H1 (cell line): ENCODE results near the gene NLRP7. TPM values are rescaled to one million over a fixed set of nuclear protein-coding genes. Genes with fewer than 3 reads are reported as not detected.

Experiments
- CTCF ChIA-PET: fragments of 300-600 bp; sonication (Branson Sonifier 250); formaldehyde crosslinking; loops from one replicate; lab custom pipeline; 2021; ENCODE audit not compliant: partially characterized antibody; lab: Charles Lee
- POLR2A ChIA-PET: fragments of 300-600 bp; sonication (Branson Sonifier 250); formaldehyde crosslinking; loops from one replicate; lab custom pipeline; 2021; ENCODE audit warnings: inconsistent platforms; ENCODE audit not compliant: partially characterized antibody; lab: Charles Lee
- DNase-seq, 2 experiments: peaks; one replicate each; pipeline versions ENCODE4 v3.0.0 to v3.0.0-alpha.2; 2010 to 2022; ENCODE audit warnings: low spot score in 2 of 2, low read depth in 1 of 2, mixed read lengths in 1 of 2
- FAIRE-seq: peaks from 2 replicates; lab custom pipeline; 2011; peaks lifted over from hg19 to GRCh38; lab: Jason Lieb, UNC
- H2AFZ ChIP-seq: 2 replicates; pipeline ENCODE4 v1.8.1; 2012; ENCODE audit warnings: low read length, inconsistent platforms
- H2AK5ac ChIP-seq: 2 replicates; pipeline ENCODE4 v1.6.1; 2013; ENCODE audit warnings: low read depth, low read length
- H2BK120ac ChIP-seq: replicated peaks from 2 replicates; pipeline ENCODE3; 2013; ENCODE audit warnings: low read depth, low read length, inconsistent platforms
- H2BK12ac ChIP-seq: 2 replicates; pipeline ENCODE4 v1.6.1; 2013; ENCODE audit warnings: low read depth, low read length
- H2BK15ac ChIP-seq: 2 replicates; pipeline ENCODE4 v1.6.1; 2013; ENCODE audit warnings: low read length
- H2BK20ac ChIP-seq: 2 replicates; pipeline ENCODE4 v1.6.1; 2013; ENCODE audit warnings: low read length
- H2BK5ac ChIP-seq: 2 replicates; pipeline ENCODE4 v1.6.1; 2013; ENCODE audit warnings: low read depth, low read length
- H3K14ac ChIP-seq: 2 replicates; pipeline ENCODE4 v1.6.1; 2013; ENCODE audit warnings: inconsistent platforms; ENCODE audit not compliant: insufficient read length
- H3K18ac ChIP-seq: 2 replicates; pipeline ENCODE4 v1.6.1; 2013; ENCODE audit warnings: low read length; ENCODE audit errors: extremely low read depth
- H3K23ac ChIP-seq: 2 replicates; pipeline ENCODE4 v1.6.1; 2013; ENCODE audit warnings: inconsistent platforms; ENCODE audit not compliant: insufficient read length
- H3K23me2 ChIP-seq: 2 replicates; pipeline ENCODE4 v1.6.1; 2013; ENCODE audit warnings: low read depth, low read length
- H3K27ac ChIP-seq: 2 replicates; pipeline ENCODE4 v1.6.1; 2011; ENCODE audit warnings: low read depth, low read length, inconsistent platforms
- H3K27me3 ChIP-seq, 4 experiments: replicated peaks in 1 of 4; 1 replicate in 1 of 4; 2 replicates in 3 of 4; pipeline versions ENCODE4 v1.6.1 to v1.8.1; 2011 to 2013; ENCODE audit warnings: low read length in 3 of 4, mild to moderate bottlenecking in 3 of 4, inconsistent platforms in 2 of 4, mixed read lengths in 2 of 4, moderate library complexity in 1 of 4; ENCODE audit not compliant: control insufficient read depth in 3 of 4, insufficient read depth in 3 of 4; ENCODE audit errors: extremely low read depth in 1 of 4
- H3K36me3 ChIP-seq, 4 experiments: 2 replicates each; pipeline versions ENCODE4 v1.6.1 to v1.8.1; 2011 to 2013; ENCODE audit warnings: mild to moderate bottlenecking in 4 of 4, low read length in 3 of 4, moderate library complexity in 2 of 4, control low read depth in 1 of 4, inconsistent platforms in 1 of 4; ENCODE audit not compliant: insufficient read depth in 4 of 4, control insufficient read depth in 2 of 4
- H3K4ac ChIP-seq: replicated peaks from 2 replicates; pipeline ENCODE3; 2013; ENCODE audit warnings: low read length, low read depth, mixed read lengths, inconsistent platforms; ENCODE audit not compliant: insufficient read length
- H3K4me1 ChIP-seq, 4 experiments: replicated peaks in 1 of 4; 1 replicate in 1 of 4; 2 replicates in 3 of 4; pipeline versions ENCODE4 v1.6.1 to v1.8.1; 2011 to 2013; ENCODE audit warnings: low read length in 3 of 4, inconsistent platforms in 2 of 4, mixed read lengths in 1 of 4; ENCODE audit not compliant: insufficient read depth in 4 of 4, control insufficient read depth in 3 of 4
- H3K4me2 ChIP-seq, 2 experiments: 2 replicates each; pipeline versions ENCODE4 v1.6.1 to v1.8.1; 2011 to 2013; ENCODE audit warnings: low read depth in 2 of 2, low read length in 2 of 2, control low read depth in 1 of 2, inconsistent platforms in 1 of 2, mild to moderate bottlenecking in 1 of 2; ENCODE audit not compliant: insufficient read depth in 1 of 2
- H3K4me3 ChIP-seq, 4 experiments: fragments of 200-600, 300-600 bp in 1 of 4; sonication (generic), shearing (Covaris generic), sonication (Bioruptor Twin) in 1 of 4; 2 replicates each; pipeline versions ENCODE4 v1.5.1 to v1.8.1; 2011 to 2016; ENCODE audit warnings: low read length in 4 of 4, low read depth in 3 of 4, control low read depth in 2 of 4, inconsistent platforms in 2 of 4, mild to moderate bottlenecking in 2 of 4, mixed read lengths in 1 of 4, moderate library complexity in 1 of 4; ENCODE audit not compliant: insufficient read depth in 2 of 4; ENCODE audit errors: extremely low read depth in 1 of 4
- H3K56ac ChIP-seq: replicated peaks from 2 replicates; pipeline ENCODE3; 2013; ENCODE audit warnings: low read depth, mild to moderate bottlenecking, mixed read lengths, low read length, inconsistent platforms; ENCODE audit not compliant: insufficient read length
- H3K79me1 ChIP-seq: 2 replicates; pipeline ENCODE4 v1.6.1; 2013; ENCODE audit warnings: low read depth, low read length, control low read depth
- H3K79me2 ChIP-seq, 2 experiments: 2 replicates each; pipeline versions ENCODE4 v1.6.1 to v1.8.1; 2012 to 2013; ENCODE audit warnings: low read length in 2 of 2, mild to moderate bottlenecking in 2 of 2, inconsistent platforms in 1 of 2; ENCODE audit not compliant: insufficient read depth in 2 of 2, control insufficient read depth in 1 of 2
- H3K9ac ChIP-seq, 4 experiments: replicated peaks in 1 of 4; 1 replicate in 1 of 4; 2 replicates in 3 of 4; pipeline versions ENCODE4 v1.6.1 to v1.8.1; 2011 to 2013; ENCODE audit warnings: low read depth in 3 of 4, low read length in 3 of 4, control low read depth in 2 of 4, mild to moderate bottlenecking in 2 of 4, moderate library complexity in 2 of 4, inconsistent platforms in 1 of 4; ENCODE audit errors: extremely low read depth in 1 of 4
- H3K9me3 ChIP-seq, 2 experiments: 2 replicates each; pipeline versions ENCODE4 v1.6.1 to v1.8.1; 2012 to 2013; ENCODE audit warnings: mild to moderate bottlenecking in 2 of 2, moderate library complexity in 2 of 2, control low read depth in 1 of 2, inconsistent platforms in 1 of 2, low read depth in 1 of 2, low read length in 1 of 2, mixed read lengths in 1 of 2; ENCODE audit not compliant: insufficient read depth in 2 of 2
- H4K20me1 ChIP-seq, 2 experiments: replicated peaks in 1 of 2; 2 replicates each; pipeline versions ENCODE3 to v1.8.1; 2011 to 2013; ENCODE audit warnings: inconsistent platforms in 2 of 2, low read length in 2 of 2, mild to moderate bottlenecking in 1 of 2; ENCODE audit not compliant: insufficient read depth in 2 of 2, control insufficient read depth in 1 of 2
- H4K5ac ChIP-seq: 2 replicates; pipeline ENCODE4 v1.6.1; 2013; ENCODE audit warnings: low read length, low read depth, mixed read lengths, inconsistent platforms; ENCODE audit not compliant: insufficient read length
- H4K8ac ChIP-seq: 2 replicates; pipeline ENCODE4 v1.8.0; 2013; ENCODE audit warnings: mild to moderate bottlenecking, moderate library complexity, low read length, inconsistent platforms; ENCODE audit not compliant: insufficient read depth; ENCODE audit errors: extremely low read depth
- H4K91ac ChIP-seq: replicated peaks from 2 replicates; pipeline ENCODE3; 2013; ENCODE audit warnings: low read length, mixed read lengths, inconsistent platforms; ENCODE audit not compliant: insufficient read length
- BCL11A ChIP-seq, 2 experiments: IDR thresholded peaks; one replicate each; pipeline ENCODE4 v1.6.1; 2011; ENCODE audit warnings: low read depth in 2 of 2, low read length in 2 of 2, mild to moderate bottlenecking in 2 of 2
- BRCA1 ChIP-seq: IDR thresholded peaks from 2 replicates; pipeline ENCODE4 v1.6.1; 2012; ENCODE audit warnings: low read depth, low read length, improper control_type of control experiment
- CBX8 ChIP-seq: fragments of 300-800, 300-1000 bp; sonication (generic); IDR thresholded peaks from 2 replicates; pipeline ENCODE4 v1.7.1; 2016; ENCODE audit warnings: low read depth, low read length, borderline replicate concordance
- CHD1 ChIP-seq: IDR thresholded peaks from 2 replicates; pipeline ENCODE4 v1.6.1; 2012; ENCODE audit warnings: low read depth, low read length, improper control_type of control experiment
- EZH2 ChIP-seq: fragments of 200-600 bp; sonication (generic); IDR thresholded peaks from 2 replicates; pipeline ENCODE4 v1.7.1; 2012; ENCODE audit warnings: low read depth, mild to moderate bottlenecking, moderate library complexity, low read length, inconsistent platforms; ENCODE audit not compliant: severe bottlenecking
- JUN ChIP-seq: IDR thresholded peaks from 2 replicates; pipeline ENCODE4 v1.6.1; 2011; ENCODE audit warnings: low read depth, mild to moderate bottlenecking, improper control_type of control experiment, low read length
- MAX ChIP-seq: IDR thresholded peaks from 2 replicates; pipeline ENCODE4 v1.6.1; 2012; ENCODE audit warnings: inconsistent platforms
- POLR2A ChIP-seq, 2 experiments: IDR thresholded peaks; 1 replicate in 1 of 2; 2 replicates in 1 of 2; pipeline ENCODE4 v1.6.1; 2011; ENCODE audit warnings: low read depth in 2 of 2, low read length in 2 of 2, mild to moderate bottlenecking in 2 of 2; ENCODE audit errors: control extremely low read depth in 1 of 2
- RBBP5 ChIP-seq: IDR thresholded peaks from 2 replicates; pipeline ENCODE4 v1.7.1; 2012; ENCODE audit warnings: low read depth, mild to moderate bottlenecking, inconsistent platforms, low read length, moderate library complexity, borderline replicate concordance
- RNF2 ChIP-seq: fragments of 200-900, 300-1000 bp; sonication (generic); IDR thresholded peaks from 2 replicates; pipeline ENCODE4 v1.7.1; 2016; ENCODE audit warnings: borderline replicate concordance, low read depth, mild to moderate bottlenecking, antibody characterized with exemption, low read length; ENCODE audit not compliant: poor library complexity, severe bottlenecking; ENCODE audit errors: missing control alignments
- SP1 ChIP-seq: IDR thresholded peaks from 2 replicates; pipeline ENCODE4 v1.6.1; 2011; ENCODE audit warnings: low read depth, low read length
- SRF ChIP-seq: IDR thresholded peaks from 2 replicates; pipeline ENCODE4 v1.6.1; 2011; ENCODE audit warnings: mild to moderate bottlenecking, low read depth, low read length, moderate library complexity
- YY1 ChIP-seq: IDR thresholded peaks from 2 replicates; pipeline ENCODE4 v1.6.1; 2011; ENCODE audit warnings: low read depth, mild to moderate bottlenecking, low read length
- WGBS, 2 experiments: shearing (Covaris generic) in 1 of 2; methylation state at CpG; one replicate each; pipeline versions ENCODE4 v1.1.6 to v1.1.7; 2013 to 2015; ENCODE audit warnings: low lambda C conversion rate in 2 of 2, mixed read lengths in 2 of 2, inconsistent platforms in 1 of 2, low coverage in 1 of 2, missing lambda C conversion rate in 1 of 2; ENCODE audit not compliant: insufficient replicate concordance in 2 of 2, insufficient coverage in 1 of 2, insufficient read length in 1 of 2; ENCODE audit errors: extremely low coverage in 1 of 2, missing lambda C conversion rate in 1 of 2; 5-methylcytosine and 5-hydroxymethylcytosine counted together
- polyA plus RNA-seq, 7 experiments: library from polyadenylated mRNA; depleted of rRNA in 3 of 7; stranded (reverse) in 5 of 7; unstranded in 2 of 7; fragments of >200 nt in 5 of 7; fragments of 200-250 nt in 2 of 7; gene quantifications; 1 replicate in 5 of 7; 2 replicates in 1 of 7; 4 replicates in 1 of 7; pipeline versions ENCODE4 v1.2.1 to v1.2.3, GENCODE V29; 2011 to 2013; ENCODE audit warnings: missing spikeins in 2 of 7, mixed read lengths in 2 of 7
- total RNA-seq: library from RNA; stranded (reverse); fragmentation: NEBNext Ultra II Directional; extraction: Animal tissue kit (Norgen Biotek cat#: 25700); gene quantifications from 2 replicates; pipeline ENCODE4 v1.2.1, GENCODE V29; 2021

NLRP7 gene
- total and polyA plus RNA-seq, 2 of the 8 experiments (the other 6 are each of a cell fraction or from before 2014, with no cell fraction given), result 0.91 to 1.2 TPM

GRCh38 chr19:54883228-54883627, 64.1 kb downstream of the NLRP7 start:
- H3K79me1 ChIP-seq, result no peaks in the 10 kb centered on the region
- no peak overlapping the region for H3K23ac ChIP-seq
- no peak overlapping the region for H3K4ac ChIP-seq
- ChIA-PET CTCF (interaction anchor here (0.6 to 2.7 kb wide), 8 partner anchors 21 to 406 kb away, joined by 3 to 12 read pairs (median 3); no protein-coding TSS in a partner anchor), POLR2A (interaction anchor here (0.6 kb wide), 1 partner anchor 155 kb away, joined by 5 read pairs; no protein-coding TSS in a partner anchor)
- H2AFZ ChIP-seq, result peak overlapping the region; percentile 88; the same call in 1 of the 2 replicates
- H3K27ac ChIP-seq, result no peak overlapping the region
- H3K4me1 ChIP-seq, result no peaks in the 10 kb centered on the region; a peak in 1 of 7 replicates
- H3K79me2 ChIP-seq, result no peaks in the 10 kb centered on the region
- H3K9ac ChIP-seq, result peak overlapping the region in 2 of 4 experiments; percentile 10 to 31; a peak in 2 of 7 replicates
- no peaks in the 10 kb centered on the region for H3K23me2 ChIP-seq
- no peak overlapping the region for H3K14ac ChIP-seq
- H3K27me3 ChIP-seq, result peaks cover 0 to 3% (median 0%) of the 10 kb centered on the region in 4 experiments; a peak in 1 of 7 replicates
- WGBS, 2 experiments, result 91% methylated on average over 9 of the region's 9 CpGs; no CpG with 5 or more reads in 1 of the 2 experiments
- no peak overlapping the region for H3K4me2 ChIP-seq
- no peaks in the 10 kb centered on the region for H3K36me3 ChIP-seq
- FAIRE-seq (no peak), DNase-seq (no peak)
- peak overlapping the region; percentile 90 for H2BK15ac ChIP-seq
- peak overlapping the region; percentile 94; the same call in 1 of the 2 replicates for H2BK12ac ChIP-seq
- peak overlapping the region; percentile 52 for H4K91ac ChIP-seq
- no peak overlapping the region for H4K5ac ChIP-seq
- H2BK120ac ChIP-seq, result no peak overlapping the region
- H4K20me1 ChIP-seq, result no peaks in the 10 kb centered on the region
- H3K9me3 ChIP-seq, result no peaks in the 10 kb centered on the region; a peak in 1 of 4 replicates
- no peak overlapping the region for H4K8ac ChIP-seq
- no peak overlapping the region for H3K4me3 ChIP-seq
- H2BK5ac ChIP-seq, result 0 out of 2 replicates have a peak overlapping the region, but pooled peaks have one; percentile 78
- H2AK5ac ChIP-seq, result peak overlapping the region; percentile 48; the same call in 1 of the 2 replicates
- 0 out of 2 replicates have a peak overlapping the region, but pooled peaks have one; percentile 21 for H2BK20ac ChIP-seq
- no peak overlapping the region for H3K18ac ChIP-seq
- H3K56ac ChIP-seq, result no peak overlapping the region
- TF ChIP-seq RBBP5 (no peak), POLR2A (IDR thresholded peaks at IDR 0.05; ENCODE audit: control extremely low read depth in 1 of 2, low read depth in 2 of 2, low read length in 2 of 2) (no peak), EZH2 (no peak), RNF2 (no peak), MAX (no peak), CHD1 (no peak), CBX8 (no peak), BRCA1 (no peak), BCL11A (IDR thresholded peaks at IDR 0.05; ENCODE audit: low read depth in 2 of 2, low read length in 2 of 2) (no peak), JUN (no peak), SRF (no peak), SP1 (no peak), YY1 (no peak)
